Lower leg skin (tissue), 3 donors: ENCODE data around the gene LAD1.

Source experiments
- CTCF ChIP-seq, 3 donors: fragments of 450-650 bp; IDR thresholded peaks; one replicate each; pipeline ENCODE4 v1.5.1; 2016; ENCODE audit warnings: antibody characterized with exemption in 3 of 3, mild to moderate bottlenecking in 3 of 3, moderate library complexity in 2 of 3
- POLR2A ChIP-seq, 2 donors: fragments of 450-650 bp; IDR thresholded peaks; one replicate each; pipeline ENCODE4 v1.6.1; 2016 to 2017; ENCODE audit warnings: antibody characterized with exemption in 2 of 2, mild to moderate bottlenecking in 1 of 2, moderate library complexity in 1 of 2

- TF ChIP-seq CTCF (IDR thresholded peaks at IDR 0.05) (no peak), POLR2A (IDR thresholded peaks at IDR 0.05) (no peak)
Measured at GRCh38 chr1:201419746-201420607, 20.9 kb upstream of the LAD1 start.
